Fibroblast of mammary gland (primary cell): Measurements from ENCODE around the gene FABP1.

Source experiments
- DNase-seq: peaks from one replicate; pipeline ENCODE4 v3.0.0-alpha.2; 2010; ENCODE audit warnings: low read depth
- H3K4me3 ChIP-seq: 2 replicates; pipeline ENCODE4 v1.5.1; 2011; ENCODE audit warnings: low read depth, mild to moderate bottlenecking, low read length, moderate library complexity; ENCODE audit not compliant: control insufficient read depth
- CTCF ChIP-seq: conservative IDR thresholded peaks from 2 replicates; pipeline ENCODE4 v1.5.1; 2011; ENCODE audit warnings: low read depth, low read length, inconsistent platforms; ENCODE audit not compliant: control insufficient read depth, insufficient read depth

FABP1 gene

GRCh38 chr2:88123975-88124917, 3.6 kb downstream of the FABP1 start:
- DNase-seq: no peak
- no peak for TF ChIP-seq CTCF
- H3K4me3 ChIP-seq: no peak overlapping the region

GRCh38 chr2:88123164-88123974, 4.5 kb downstream of the FABP1 start:
- no peak for DNase-seq
- no peak overlapping the region for H3K4me3 ChIP-seq
- TF ChIP-seq CTCF: no peak

- H3K4me3 ChIP-seq: no peak overlapping the region
- no peak for DNase-seq
- TF ChIP-seq CTCF: no peak
These were observed 5.5 kb downstream of the FABP1 start for GRCh38 chr2:88122141-88122884.

GRCh38 chr2:88121678-88122077, 6.2 kb downstream of the FABP1 start:
- H3K4me3 ChIP-seq: no peak overlapping the region
- no peak for DNase-seq
- no peak for TF ChIP-seq CTCF

GRCh38 chr2:88117973-88118372, 9.9 kb downstream of the FABP1 start:
- no peak for DNase-seq
- TF ChIP-seq CTCF: no peak
- no peak overlapping the region for H3K4me3 ChIP-seq

- DNase-seq: no peak
- TF ChIP-seq CTCF: no peak
- H3K4me3 ChIP-seq: no peak overlapping the region
These were observed 11.0 kb downstream of the FABP1 start for GRCh38 chr2:88116669-88117432.
